ENCODE data around the gene LCN12. TPM values are rescaled to one million over a fixed set of nuclear protein-coding genes. Genes with fewer than 3 reads are reported as not detected.

Gene LCN12
- total RNA-seq, 2 experiments from 2014 or later, result 1.3 to 2.1 TPM

DNA sequence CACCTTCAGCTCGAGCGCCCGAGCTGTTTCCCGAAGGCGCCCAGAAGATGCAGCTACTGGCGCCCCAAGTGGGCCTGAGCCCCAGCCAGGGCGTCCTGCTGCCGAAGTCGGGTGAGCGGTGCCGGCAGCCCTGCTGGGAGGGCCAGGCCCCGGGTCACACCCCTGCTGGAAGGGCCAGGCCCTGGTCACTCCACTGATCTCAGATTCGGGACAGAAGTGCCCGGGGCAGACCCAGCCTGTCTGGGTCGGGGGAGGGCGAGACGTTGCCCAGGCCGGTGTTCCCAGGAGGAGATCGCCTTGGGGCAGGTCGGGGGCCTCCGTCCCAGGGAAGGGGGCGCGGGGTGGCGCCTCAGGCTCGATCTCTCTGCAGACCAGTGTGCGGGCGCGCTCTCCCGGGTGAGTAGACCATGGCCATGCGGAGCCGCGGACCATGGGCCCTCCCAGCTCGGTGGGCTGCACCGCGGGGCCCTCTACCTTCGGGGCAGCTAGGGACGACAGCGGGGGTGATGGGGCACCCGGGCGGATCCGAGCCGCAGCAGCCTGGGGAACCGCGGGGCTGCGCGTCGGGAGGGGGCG lies 33.0 kb downstream of the LCN12 start:
- Mint-ChIP-seq H3K36me3 (ENCODE audit: low read depth) (no peaks in the 10 kb centered on the region), H3K4me3 (no peak overlapping the region), H3K27me3 (peaks cover 11% of the 10 kb centered on the region), H3K4me1 (ENCODE audit: low read depth) (no peaks in the 10 kb centered on the region), H3K9me3 (no peaks in the 10 kb centered on the region), H3K27ac (no peak overlapping the region)
- DNase-seq (no peak), ATAC-seq (peak; percentile 31)
- ChIA-PET POLR2A (interaction anchor here (0.6 to 1.1 kb wide), 3 partner anchors 9 to 189 kb away, joined by 3 to 5 read pairs (median 3); partner anchors contain the start of gene CCDC183), CTCF (interaction anchor here (0.7 kb wide), 2 partner anchors 37 to 50 kb away, joined by 3 read pairs; no protein-coding TSS in a partner anchor)
- intact Hi-C loops (cut with micrococcal nuclease), result no loop called here
- TF ChIP-seq, protein P1, sequence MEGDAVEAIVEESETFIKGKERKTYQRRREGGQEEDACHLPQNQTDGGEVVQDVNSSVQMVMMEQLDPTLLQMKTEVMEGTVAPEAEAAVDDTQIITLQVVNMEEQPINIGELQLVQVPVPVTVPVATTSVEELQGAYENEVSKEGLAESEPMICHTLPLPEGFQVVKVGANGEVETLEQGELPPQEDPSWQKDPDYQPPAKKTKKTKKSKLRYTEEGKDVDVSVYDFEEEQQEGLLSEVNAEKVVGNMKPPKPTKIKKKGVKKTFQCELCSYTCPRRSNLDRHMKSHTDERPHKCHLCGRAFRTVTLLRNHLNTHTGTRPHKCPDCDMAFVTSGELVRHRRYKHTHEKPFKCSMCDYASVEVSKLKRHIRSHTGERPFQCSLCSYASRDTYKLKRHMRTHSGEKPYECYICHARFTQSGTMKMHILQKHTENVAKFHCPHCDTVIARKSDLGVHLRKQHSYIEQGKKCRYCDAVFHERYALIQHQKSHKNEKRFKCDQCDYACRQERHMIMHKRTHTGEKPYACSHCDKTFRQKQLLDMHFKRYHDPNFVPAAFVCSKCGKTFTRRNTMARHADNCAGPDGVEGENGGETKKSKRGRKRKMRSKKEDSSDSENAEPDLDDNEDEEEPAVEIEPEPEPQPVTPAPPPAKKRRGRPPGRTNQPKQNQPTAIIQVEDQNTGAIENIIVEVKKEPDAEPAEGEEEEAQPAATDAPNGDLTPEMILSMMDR (IDR thresholded peaks at IDR 0.05), result no peak

DNA sequence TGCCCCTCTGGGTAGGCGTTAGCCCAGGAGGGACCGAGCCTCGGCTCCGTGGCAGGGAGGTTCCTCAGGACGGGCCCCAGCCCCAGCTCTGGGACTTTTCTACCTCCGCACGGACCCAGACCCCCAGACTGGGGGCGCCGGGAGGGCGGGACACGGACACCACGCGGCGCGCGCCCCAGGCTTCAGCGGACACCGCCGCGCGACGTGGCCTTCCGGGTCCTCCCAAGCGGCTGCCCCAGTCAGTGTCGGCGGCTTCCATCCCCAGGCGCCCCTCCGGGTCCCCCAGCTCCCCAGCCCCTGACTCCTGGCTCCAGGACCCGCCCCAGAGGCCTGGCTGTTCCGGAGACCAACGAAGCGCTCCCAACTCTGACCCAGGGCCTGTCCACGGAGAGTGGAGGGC lies 33.8 kb downstream of the LCN12 start:
- no peaks in the 10 kb centered on the region for H3K4me1 Mint-ChIP-seq (ENCODE audit: low read depth)
- intact Hi-C loops (cut with micrococcal nuclease), result no loop called here
- no peaks in the 10 kb centered on the region for H3K36me3 Mint-ChIP-seq (ENCODE audit: low read depth)
- POLR2A ChIA-PET, result interaction anchor here (1.0 to 1.1 kb wide), 2 partner anchors 8 to 14 kb away, joined by 3 to 5 read pairs; no protein-coding TSS in a partner anchor
- H3K4me3 Mint-ChIP-seq, result no peak overlapping the region
- TF ChIP-seq, protein P1 (IDR thresholded peaks at IDR 0.05), result no peak
- no peaks in the 10 kb centered on the region for H3K9me3 Mint-ChIP-seq
- no peak for ATAC-seq
- CTCF ChIA-PET, result interaction anchor here (1.0 kb wide), 1 partner anchor 82 kb away, joined by 4 read pairs; no protein-coding TSS in a partner anchor
- peaks cover 11% of the 10 kb centered on the region for H3K27me3 Mint-ChIP-seq
- H3K27ac Mint-ChIP-seq, result no peak overlapping the region
- DNase-seq, result no peak

DNA sequence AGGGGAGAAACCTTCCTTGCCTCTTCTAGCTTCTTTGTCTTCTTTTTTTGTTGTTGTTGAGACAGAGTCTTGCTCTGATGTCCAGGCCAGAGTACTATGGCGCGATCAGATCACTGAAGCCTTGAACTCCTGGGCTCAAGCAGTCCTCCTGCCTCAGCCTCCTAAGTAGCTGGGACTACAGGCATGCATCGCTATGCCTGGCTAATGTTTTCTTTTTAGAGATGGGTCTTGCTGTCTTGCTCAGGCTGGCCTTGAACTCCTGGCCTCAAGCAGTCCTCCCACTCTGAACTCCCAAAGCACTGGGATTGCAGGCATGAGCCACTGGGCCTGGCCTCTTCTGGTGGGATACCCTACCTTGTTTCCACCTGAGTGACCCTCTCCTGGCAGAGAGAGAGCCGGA lies 36.8 kb downstream of the LCN12 start:
- Mint-ChIP-seq H3K4me1 (ENCODE audit: low read depth) (peaks cover 12% of the 10 kb centered on the region), H3K27me3 (peaks cover 9% of the 10 kb centered on the region), H3K4me3 (no peak overlapping the region), H3K9me3 (no peaks in the 10 kb centered on the region), H3K36me3 (ENCODE audit: low read depth) (peaks cover 5% of the 10 kb centered on the region), H3K27ac (no peak overlapping the region)
- CTCF ChIA-PET, result interaction anchor here (0.8 to 5.8 kb wide), 5 partner anchors 11 to 79 kb away, joined by 3 to 48 read pairs (median 3); partner anchors contain the start of gene ABCA2
- DNase-seq (no peak), ATAC-seq (no peak)
- intact Hi-C loops (cut with micrococcal nuclease), result no loop called here
- TF ChIP-seq, protein P1 (IDR thresholded peaks at IDR 0.05), result no peak
- POLR2A ChIA-PET, result interaction anchor here (0.8 kb wide), 1 partner anchor 19 kb away, joined by 3 read pairs; no protein-coding TSS in a partner anchor

DNA sequence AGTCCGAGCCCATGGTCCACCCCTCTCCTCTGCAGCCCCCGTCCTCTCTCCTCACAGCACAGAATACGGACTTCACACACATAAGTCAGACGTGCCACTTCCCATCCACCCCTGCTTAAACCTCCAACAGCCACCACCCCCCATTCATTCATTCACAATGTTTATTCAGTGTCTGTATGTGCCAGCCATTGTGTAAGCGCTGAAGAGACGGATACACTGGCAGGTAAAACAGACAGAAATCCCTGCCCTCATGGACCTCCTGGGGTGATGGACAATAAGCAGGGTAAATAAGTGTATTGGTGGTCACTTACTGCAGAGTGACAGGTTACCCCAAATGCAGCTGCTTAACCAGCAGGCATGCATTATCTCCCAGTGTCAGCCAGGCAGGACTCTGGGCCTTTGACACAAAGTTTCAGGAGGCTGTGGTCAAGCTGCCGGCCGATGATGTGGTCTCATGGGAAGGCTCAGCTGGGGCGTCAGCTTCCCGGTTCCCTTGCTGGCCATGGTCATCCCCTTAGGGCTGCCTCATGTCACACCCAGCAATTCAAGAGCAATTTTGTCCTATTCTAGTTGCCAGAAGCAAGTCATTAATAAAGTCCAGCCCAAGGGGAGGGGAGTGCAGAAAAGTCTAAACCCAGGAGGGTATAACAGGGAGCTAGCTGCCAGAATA lies 38.3 kb downstream of the LCN12 start:
- Mint-ChIP-seq H3K36me3 (ENCODE audit: low read depth) (peaks cover 6% of the 10 kb centered on the region), H3K4me3 (peak overlapping the region; percentile 86), H3K27me3 (peaks cover 4% of the 10 kb centered on the region), H3K4me1 (ENCODE audit: low read depth) (peaks cover 15% of the 10 kb centered on the region), H3K9me3 (no peaks in the 10 kb centered on the region), H3K27ac (no peak overlapping the region)
- DNase-seq (no peak), ATAC-seq (no peak)
- TF ChIP-seq, protein P1 (IDR thresholded peaks at IDR 0.05), result no peak
- intact Hi-C loops (cut with micrococcal nuclease), result no loop called here
- CTCF ChIA-PET, result interaction anchor here (0.9 to 5.8 kb wide), 4 partner anchors 8 to 45 kb away, joined by 3 to 48 read pairs (median 13); partner anchors contain the start of genes ABCA2 and LCNL1
- POLR2A ChIA-PET, result interaction anchor here (0.9 to 1.8 kb wide), 4 partner anchors 9 to 128 kb away, joined by 3 to 5 read pairs (median 3); partner anchors contain the start of genes EDF1 and PTGDS
